KG1 (cell line): ENCODE measurements around the gene SEMA6A.

Source experiments
- DNase-seq: peaks from one replicate; lab custom pipeline; 2025; lab: John Stamatoyannopoulos, UW

SEMA6A gene

GRCh38 chr5:116522356-116523136 is 52.1 kb downstream of the SEMA6A start:
- DNase-seq, result no peak

- no peak for DNase-seq
Observed at GRCh38 chr5:116521173-116521872, 53.3 kb downstream of the SEMA6A start.

- no peak for DNase-seq
Observed at GRCh38 chr5:116520771-116521170, 53.9 kb downstream of the SEMA6A start.

GRCh38 chr5:116518423-116518822 is 56.2 kb downstream of the SEMA6A start:
- no peak for DNase-seq

GRCh38 chr5:116517488-116517887 is 57.1 kb downstream of the SEMA6A start:
- DNase-seq, result no peak

GRCh38 chr5:116516021-116516420 is 58.6 kb downstream of the SEMA6A start:
- DNase-seq, result no peak

- no peak for DNase-seq
Observed at GRCh38 chr5:116514421-116514970, 60.1 kb downstream of the SEMA6A start.

- no peak for DNase-seq
Observed at GRCh38 chr5:116510517-116510916, 64.1 kb downstream of the SEMA6A start.

- DNase-seq, result no peak
Observed at GRCh38 chr5:116509483-116510244, 65.0 kb downstream of the SEMA6A start.

GRCh38 chr5:116508835-116509234 is 65.8 kb downstream of the SEMA6A start:
- no peak for DNase-seq

- no peak for DNase-seq
Observed at GRCh38 chr5:116507941-116508655, 66.5 kb downstream of the SEMA6A start.

GRCh38 chr5:116507051-116507537 is 67.5 kb downstream of the SEMA6A start:
- DNase-seq, result no peak

GRCh38 chr5:116506488-116506887 is 68.1 kb downstream of the SEMA6A start:
- DNase-seq, result no peak

- no peak for DNase-seq
Observed at GRCh38 chr5:116504593-116505166, 69.9 kb downstream of the SEMA6A start.

- no peak for DNase-seq
Observed at GRCh38 chr5:116502616-116503015, 72.0 kb downstream of the SEMA6A start.

GRCh38 chr5:116502138-116502537 is 72.5 kb downstream of the SEMA6A start:
- no peak for DNase-seq

- no peak for DNase-seq
Observed at GRCh38 chr5:116498503-116499048, 76.0 kb downstream of the SEMA6A start.

GRCh38 chr5:116497631-116498030 is 77.0 kb downstream of the SEMA6A start:
- DNase-seq, result no peak

GRCh38 chr5:116495786-116496357 is 78.8 kb downstream of the SEMA6A start:
- DNase-seq, result no peak

GRCh38 chr5:116494784-116495450 is 79.7 kb downstream of the SEMA6A start:
- no peak for DNase-seq
